NCI-H2196 treated with DMSO at 0.1 percent for 48 hours (cell line): ENCODE data around the gene TRIM29.

Source experiments
- DNase-seq: peaks from one replicate; lab custom pipeline; 2025; ENCODE audit not compliant: unreplicated experiment; lab: John Stamatoyannopoulos, UW

TRIM29 gene

DNA sequence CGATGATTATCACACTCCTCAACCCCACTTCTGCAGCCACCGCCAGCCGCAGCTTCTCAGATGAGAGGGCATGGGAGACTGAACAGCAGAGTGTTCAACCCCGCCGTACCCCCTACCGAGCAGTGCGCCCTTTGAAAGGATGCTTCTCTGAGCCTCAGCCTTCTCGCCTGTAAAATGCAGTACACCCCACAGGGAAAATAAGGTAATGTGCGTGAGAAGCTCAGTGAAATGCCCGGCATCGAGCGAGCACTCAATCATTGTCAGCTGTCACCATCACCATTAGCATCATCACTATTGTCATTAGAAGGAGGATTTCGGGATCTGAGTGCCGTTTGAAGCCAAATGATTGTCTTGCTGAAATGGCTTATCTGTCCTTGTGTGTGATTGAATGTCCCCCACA, 13.6 kb downstream of the TRIM29 start:
- DNase-seq: no peak

DNA sequence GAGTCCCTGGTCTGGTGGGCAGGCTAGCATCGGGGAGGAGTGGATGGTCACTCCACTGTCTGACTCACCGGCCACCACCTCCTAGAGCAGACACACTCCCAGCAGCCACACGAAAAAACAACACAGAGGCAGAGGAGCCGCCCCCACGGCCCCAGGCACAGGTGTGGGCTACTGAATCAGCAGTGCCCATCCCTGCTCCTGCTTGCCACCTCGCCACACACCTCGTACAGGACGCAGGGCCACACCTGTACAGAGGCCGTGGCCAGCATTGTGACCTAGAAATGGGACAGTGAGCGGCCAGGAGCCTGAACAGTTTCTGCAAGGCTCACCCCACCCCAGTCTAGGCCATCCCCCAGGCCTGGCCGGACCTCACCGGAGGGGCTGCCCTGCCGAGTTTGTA, 14.0 kb downstream of the TRIM29 start:
- no peak for DNase-seq

DNA sequence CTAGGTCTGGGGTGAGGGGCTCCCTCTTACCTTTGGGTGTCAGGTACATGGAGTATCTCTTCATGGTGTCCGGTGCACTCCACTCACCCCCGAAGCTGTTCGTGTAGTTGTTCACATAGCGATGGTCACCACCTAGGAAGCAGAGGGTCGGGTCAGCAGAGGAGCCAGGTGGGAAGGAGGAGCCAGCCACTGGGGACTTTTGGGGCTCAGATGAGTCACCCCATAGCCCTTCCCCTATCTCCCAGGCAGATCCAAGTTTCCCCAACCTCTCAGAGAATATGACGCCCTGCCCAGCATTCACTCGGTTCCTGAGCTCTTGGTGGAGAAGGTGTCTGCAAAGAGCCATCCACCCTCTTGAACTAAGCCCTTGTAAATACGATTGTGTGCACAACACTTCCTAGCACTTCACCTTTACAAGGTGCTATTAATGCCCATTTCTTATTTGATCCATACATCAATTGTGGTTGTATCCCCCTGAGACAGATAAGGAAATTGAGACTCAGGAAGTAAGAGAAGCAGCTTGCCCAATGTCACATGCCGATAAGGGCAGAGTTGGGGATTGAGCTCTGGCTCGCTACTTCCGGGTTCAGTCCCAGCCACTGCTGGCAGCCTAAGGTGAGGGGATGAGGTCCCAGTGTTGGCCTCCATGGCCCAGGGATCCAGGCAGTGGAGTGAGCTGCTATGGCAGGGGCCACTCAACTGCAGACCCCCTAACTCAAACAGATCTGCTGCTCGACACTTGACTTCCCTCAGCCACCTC, 14.8 kb downstream of the TRIM29 start:
- no peak for DNase-seq

DNA sequence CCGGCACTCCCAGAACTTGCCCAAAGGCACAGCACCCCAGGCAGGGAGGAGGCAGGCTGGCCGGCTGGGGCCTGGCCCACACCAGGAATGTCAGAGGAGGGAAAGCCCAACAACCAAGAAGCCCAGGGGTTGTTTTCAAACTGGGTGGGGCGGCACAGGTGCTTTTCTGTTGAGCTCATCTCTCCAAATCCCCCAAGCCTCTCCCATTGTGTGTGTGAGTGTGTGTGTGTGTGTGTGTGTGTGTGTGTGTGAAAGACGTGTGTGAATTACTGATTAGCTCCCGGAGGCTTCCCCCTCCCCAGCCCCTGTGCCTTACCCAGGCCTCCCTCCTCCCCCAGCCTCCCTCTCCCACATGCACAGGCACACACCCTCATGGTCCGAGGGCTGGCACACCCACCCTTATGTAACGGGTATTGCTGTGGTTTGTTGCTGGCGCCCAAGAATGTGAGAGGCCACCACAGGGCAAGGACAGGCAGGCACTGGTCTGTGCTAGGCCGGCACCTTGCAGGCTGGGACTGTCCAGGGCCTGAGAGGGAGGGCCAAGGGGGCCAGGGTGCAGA, 15.9 kb downstream of the TRIM29 start:
- no peak for DNase-seq

DNA sequence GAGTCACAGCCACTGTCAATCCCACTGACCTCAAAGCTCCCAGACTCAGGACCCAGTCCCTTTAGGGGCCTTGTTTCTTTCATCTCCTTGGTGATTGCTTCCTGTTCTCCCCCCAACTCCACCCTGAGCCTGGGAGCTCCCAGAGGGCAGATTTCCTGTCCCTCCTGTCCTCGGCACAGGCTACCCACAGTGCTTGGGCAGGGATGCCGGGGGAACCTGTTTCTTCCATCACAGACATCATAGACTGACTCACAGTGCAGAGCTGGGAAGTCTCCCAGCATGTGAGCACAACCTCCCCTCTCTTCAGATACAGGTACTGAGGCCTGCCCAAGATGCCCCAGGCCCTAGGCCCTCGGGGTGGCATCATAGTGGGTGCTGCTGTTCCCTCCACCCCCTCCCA, 16.6 kb downstream of the TRIM29 start:
- DNase-seq: no peak

DNA sequence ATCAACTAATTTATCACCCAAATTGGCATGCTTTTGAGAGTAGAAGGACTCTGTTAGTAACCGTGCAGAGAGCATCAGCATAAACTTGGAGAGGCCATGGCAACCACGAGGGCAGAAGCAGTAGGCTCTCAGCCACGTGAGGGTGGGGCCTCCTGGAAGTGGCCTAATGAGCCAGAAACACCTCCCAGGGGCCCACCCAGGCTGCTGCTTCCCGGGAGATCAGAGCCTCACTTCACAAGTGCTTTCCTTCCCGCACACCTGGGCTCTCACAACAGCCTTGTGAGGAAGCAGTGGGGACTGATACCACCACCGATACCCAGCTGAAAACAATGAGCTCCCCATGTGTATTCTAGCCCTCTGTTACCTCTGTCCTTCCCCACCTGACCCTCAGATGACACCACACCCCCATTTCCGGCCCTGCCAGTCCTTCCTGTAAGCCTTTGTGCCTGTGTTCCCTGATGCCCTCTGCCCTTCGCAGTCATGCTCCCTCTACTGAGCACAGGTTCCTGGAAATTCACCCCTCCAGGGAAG, 17.0 kb downstream of the TRIM29 start:
- DNase-seq: no peak

DNA sequence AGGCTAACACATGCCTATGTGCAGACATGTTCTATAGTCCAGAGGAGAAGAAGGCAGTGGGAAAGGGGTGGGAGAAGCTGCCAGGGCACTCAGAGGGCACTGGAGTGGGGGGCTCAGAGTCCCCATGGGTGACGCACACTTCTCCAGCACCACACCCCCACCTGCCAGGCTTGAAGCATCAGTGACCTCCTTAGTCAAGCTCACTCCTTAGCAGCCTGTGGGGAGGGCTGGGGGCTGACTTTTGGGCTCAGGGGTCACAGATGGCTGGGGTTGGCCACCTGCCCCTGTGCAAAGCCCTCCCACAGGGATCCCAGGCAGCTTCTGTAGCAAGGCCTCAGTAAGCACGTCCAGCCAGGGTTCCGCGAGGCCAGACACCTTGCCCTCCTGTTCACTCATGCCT, 18.8 kb downstream of the TRIM29 start:
- no peak for DNase-seq

DNA sequence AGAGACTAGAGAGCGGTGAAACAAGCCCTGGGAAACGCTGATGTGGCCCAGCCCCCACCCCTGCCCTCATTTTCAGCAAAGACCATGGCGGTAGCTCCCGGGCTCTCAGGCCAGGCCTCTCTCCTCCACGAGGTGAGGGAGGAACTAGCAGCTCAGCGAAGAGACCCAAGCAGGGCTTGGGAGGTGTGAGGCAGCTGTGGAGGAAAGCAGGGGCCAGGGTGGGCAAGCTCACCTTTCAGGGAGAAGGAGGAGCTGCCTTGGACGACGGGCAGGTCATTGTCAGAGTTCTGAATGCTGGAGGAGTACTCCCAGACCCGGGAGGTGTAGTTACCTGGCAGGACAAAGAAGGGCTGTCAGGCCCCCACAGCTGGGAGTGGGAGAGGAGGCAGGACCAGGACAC, 19.9 kb downstream of the TRIM29 start:
- no peak for DNase-seq

DNA sequence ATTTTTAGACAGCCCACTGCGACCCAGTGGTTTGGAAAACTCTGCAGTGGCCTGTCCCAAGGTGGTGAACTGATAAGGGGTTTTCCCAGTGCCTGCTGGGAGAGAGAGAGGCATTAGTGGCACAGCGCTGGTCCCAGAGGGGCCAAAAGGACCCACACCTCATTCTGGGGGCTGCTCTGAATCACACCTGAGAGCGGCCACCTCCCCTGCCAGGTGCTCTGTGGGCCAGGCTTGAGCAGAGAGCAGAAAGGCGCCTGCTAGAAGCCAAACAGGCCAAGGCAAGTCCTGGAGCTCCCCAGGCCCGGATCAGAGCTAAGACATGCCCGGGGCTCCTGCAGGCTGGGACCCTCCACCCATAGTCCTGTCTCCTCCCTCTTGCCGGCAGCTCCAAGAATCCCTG, 20.9 kb downstream of the TRIM29 start:
- no peak for DNase-seq

DNA sequence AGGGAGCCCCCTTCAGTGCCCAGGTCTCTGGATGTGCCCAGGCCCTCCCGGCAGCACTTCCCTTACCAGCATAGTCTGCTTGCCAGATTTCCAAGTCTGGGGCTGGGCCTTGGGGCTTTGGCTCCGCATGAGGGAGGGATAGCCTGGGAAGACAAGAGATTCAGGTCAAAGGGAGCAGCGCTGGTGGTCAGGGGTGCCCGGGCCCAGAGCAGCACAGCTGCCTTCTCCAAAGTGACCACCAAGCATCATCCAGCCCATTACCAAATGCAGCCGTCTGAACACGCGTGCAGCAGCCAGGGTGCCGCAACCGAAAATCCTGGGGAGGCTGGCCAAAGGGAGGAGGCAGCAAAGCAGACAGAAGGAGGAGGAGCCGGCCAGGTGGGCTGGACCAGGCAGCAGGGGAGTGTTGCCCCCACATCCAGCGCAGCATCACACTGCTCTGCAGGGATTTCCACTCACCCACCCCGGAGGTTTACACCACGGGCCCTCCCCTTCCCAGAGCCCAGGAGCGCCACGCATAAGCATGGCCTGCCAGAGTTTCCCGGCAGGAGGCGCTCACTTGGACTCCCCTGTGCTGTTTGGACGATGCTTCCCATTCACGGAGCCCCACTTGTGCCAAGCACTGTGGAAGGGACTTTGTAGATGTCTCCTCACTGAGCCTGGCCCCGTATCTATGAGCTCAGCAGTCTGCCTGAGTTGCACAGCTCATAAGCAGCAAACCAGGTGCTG, 22.5 kb downstream of the TRIM29 start:
- no peak for DNase-seq

DNA sequence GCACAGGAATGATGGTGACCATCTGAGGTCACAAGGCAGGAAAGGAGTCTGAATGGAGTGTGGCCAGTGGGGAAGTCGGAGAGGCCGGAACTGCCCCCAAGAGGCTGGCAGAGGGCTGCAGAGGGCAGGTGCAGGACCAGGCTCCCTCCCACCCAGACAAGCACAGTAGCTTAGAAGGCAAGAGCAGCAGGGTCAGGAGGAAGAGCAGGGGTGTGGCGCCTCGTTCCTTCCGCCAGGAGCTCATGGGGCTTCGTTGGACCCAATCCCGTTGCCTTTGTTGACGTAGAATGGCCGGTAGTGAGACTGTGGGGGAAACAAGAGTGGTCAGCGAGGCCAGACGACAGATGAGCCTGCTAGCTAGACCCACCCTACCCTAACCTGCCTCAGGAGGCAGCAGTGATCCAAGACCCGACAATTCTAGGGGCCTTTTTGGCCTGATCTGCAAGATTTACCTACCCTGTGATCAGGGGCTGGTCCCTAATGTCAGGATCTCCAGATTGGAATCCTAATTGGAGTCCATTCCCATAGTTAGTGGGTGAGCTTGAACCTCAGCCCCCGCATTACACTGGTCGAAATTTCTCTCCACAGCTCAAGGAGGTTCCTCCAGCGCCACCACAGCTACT, 25.6 kb downstream of the TRIM29 start:
- DNase-seq: no peak

DNA sequence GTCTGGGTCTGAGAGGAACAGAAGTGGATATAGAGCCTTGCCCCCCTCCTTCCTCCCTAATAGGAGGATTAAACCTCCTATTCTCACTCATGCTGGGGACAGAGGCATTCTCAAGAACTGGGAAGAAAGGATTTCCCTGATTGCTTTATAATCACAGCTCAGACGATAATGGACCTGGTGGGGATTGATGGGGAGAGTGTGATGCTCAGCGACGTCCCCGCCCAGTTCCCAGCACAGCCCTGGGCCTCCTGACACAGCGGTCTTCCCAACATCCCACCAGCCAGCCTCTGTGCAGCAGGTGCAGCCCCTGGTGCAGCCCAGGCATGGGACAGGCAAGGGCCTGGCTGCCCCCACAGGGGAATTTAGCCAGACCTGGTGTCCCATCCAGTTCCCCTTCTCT, 28.4 kb downstream of the TRIM29 start:
- no peak for DNase-seq

DNA sequence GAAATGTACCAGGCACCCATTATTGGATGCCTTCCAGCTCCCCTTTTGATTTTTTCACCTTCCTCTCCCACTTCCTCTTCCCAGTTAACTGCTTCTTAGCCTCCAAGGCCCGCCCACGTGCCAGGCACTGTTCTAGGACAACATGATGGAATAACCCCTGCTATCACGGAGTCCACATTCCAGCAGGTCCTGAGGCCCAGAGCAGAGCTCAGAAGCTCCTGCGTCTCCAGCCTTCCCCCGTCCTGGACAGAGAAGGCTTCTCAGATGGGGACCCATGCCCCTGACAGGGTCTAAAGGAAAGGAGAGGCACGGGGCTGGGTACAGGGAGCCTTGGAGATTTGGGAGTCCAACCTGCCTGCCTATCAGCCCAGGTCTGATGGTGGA, 29.1 kb downstream of the TRIM29 start:
- no peak for DNase-seq

DNA sequence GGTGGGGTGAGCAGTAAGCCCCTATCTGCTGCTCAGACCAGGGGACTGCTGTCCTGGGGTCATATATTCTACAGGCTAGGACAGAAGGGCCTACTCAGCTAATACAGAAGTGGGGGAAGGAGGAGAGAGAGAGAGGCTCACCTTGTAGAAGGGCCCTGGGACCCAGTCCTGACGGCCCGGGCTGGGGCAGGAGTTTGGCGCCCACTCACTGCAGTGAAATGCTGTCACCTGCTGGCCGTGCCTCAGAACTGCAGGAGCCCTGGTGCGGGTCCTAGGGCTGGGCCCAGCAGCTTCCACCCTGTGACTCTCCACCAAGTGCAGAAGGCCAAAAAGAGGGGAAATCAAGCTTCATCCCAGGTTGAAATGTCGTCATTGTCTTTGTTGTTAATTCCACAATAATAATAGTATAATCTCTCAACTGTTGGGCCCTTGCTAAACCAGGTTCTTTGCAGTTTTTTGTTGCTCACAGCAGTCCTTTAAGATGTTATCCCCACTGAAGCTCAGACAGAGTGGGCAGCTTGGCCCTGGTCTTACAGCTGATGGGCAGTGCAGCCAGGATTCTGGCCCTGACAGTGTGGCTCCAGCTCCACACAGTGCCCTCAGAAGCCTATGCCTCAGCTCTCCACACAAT, 29.6 kb downstream of the TRIM29 start:
- peak; percentile 40 for DNase-seq

DNA sequence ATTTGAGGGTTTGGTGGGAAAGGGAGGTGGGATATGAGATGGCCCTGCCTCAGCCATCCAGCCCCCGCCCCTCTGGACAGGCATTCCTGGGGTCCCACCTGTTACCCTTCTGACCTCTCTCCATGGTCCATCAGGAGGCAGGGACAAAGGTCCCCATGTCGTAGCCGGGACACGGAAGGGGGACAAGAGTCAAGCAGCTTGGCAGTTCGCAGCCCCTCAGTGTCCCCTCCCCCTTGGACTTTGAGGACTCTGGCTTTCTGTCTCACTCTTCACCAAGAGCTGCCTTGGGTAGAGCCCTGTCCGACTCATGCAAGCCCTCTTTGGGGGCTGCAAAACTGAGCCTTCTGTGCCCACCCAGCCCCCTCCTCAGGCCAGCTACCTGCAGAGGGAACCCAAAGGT, 30.2 kb downstream of the TRIM29 start:
- no peak for DNase-seq

DNA sequence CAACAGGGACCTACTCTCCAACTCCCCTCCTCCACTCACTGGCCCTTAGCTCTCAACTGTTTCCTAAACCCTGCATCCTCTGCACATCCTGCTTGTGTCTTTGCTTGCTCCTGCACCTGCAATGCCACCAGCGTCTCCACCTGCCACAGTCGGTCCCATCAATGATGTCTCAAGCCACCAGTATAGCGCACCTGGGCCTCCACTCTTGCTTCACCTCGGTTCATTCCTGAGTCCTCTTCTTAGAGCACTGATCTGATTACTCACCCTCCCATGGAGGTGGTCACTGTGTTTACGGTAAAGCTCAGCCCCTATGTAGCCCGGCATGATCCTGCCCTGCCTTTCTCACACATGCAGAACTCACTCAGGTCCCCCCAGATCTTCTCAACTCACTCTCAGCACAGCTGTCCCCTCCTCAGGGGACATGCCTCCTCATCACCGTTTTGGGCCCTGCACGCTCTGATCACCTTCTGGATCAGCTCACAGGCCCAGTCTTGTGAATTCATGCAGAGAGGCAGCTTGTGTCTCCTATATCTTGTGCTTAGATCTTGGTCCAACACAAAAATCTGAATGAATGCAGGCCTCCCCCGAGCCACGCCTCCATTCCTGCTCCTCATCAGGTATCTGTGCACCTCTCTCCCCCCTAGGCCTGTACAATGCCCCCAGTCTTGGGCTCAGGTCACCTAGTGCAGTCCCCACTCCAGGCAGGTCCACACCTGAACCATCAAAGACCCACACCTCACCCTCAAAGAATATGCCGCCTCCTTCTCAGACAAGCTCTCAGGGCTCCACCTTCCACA, 31.4 kb downstream of the TRIM29 start:
- no peak for DNase-seq

DNA sequence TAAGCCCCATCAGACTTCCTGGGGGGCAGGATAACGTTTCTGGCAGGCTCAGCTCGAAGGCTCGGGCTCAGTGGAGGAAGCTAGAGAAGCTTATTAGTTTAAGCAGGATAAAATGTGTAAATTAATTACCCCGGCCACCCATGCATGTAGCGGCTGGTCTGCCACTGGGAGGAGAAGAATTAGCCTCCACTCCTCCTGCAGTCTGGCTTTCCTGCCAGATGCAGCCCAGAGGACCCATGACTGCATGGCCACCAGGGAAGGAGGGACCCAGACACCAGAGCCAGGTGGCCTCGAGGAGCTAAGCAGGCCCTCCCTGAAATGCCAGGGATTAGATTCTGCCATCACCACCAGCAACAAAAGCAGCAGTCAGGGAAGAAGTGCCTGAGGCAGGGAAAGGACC, 32.3 kb downstream of the TRIM29 start:
- no peak for DNase-seq

DNA sequence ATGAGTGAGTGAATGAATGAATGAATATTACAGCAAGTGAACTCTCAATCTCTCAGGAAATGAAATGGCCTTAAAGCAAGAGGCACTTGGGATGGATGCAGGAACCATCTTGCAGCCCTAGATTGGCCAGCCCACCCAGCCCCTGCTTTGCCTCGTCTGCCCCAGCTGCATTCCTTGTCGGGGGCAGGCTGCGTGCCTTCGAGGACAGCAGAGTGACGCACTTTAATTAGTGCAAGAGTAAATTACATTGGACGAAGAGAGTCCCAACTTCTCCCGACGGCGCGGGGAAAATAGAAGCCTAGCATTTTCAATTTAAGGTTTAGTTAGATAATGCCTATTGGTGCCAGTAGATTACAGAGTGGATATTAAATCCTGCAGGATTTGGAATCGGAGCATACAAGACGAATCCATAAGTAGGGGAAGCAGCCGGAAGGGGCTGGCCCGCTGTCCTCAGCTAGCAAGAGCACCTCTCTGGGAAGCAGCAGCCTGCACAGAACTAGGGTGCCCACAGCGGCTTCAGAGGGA, 33.8 kb downstream of the TRIM29 start:
- no peak for DNase-seq

DNA sequence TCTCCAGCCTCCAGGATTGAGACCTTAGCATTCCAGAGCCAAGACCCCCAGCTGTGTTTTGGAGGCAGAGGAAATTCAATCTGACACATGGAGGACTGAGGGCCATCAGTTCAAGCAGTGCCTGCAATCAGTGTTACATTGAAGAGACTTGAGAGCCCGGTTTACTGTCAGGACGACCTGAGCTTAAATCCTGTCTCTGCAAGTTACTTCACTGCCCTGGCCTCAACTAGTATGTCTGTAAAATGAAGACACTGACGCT, 35.1 kb downstream of the TRIM29 start:
- no peak for DNase-seq

DNA sequence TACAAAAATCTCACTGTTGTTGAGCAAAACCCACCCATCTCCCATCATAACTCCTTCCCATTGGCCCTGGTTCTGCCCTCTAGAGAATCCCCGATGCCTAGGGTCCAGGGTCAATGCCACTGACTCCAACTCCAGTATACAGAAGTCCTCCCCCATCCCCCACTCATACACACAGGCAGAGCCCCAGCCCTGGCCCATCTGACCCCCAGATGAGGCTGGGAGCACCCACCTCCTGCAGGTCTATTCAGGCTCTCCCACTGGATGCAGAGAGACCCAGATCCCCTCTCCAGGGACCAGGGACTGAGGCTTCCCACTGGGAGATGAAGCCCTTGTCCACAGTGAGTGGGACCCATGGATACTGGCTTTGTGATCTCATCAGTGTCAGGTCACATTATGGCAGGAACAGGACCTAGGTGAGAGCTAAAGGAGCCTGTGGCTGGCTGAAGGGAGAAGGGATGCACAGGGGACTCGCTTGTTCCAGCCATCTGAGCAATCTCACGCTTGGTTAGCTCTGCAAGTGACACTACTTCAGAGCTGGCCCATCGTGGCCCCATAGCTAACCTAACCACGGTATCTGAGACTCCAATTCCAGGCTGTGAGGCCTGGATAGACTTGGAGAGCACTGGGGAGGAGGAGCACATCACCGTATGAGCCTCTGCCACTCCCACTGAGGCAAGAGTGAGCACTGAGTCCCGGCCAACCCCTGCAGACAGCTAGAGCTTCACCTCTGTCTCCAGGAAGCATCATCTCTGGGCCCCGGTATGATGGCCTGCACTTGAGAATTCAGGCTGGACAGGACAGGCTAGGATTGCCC, 35.7 kb downstream of the TRIM29 start:
- DNase-seq: no peak
